ENCODE data around the gene RAB27A. TPM values are rescaled to one million over a fixed set of nuclear protein-coding genes. Genes with fewer than 3 reads are reported as not detected.
A peak's percentile ranks its signal among the peaks of the same experiment; 100 is the strongest.

The RAB27A gene
- total and polyA plus RNA-seq, 2 of the 8 experiments (the other 6 are each of a cell fraction or from before 2014, with no cell fraction given), result 2.3 to 6.5 TPM

DNA sequence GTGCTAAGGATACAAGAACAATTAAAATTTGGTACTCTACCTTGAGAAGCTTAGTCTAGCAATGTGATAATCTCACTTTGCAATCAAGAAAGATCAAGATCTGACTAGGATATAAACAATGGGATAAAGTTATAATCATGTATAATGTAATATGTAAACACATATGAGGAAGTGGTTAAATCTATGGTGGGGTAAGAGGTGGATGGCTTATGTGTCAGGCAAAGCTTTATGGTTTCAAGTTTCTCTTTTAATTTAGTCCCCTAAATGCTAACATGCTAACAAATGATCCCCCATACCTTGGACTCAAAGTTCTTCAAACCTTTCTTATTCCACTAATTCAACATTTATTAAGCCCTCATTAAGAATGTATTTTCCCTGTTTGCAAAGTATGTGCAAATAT, 95.4 kb downstream of the RAB27A start:
- Histone ChIP-seq H3K79me1 (ENCODE audit: low read depth, low read length) (no peaks in the 10 kb centered on the region), H2BK5ac (ENCODE audit: low read depth, low read length) (no peak overlapping the region), H4K20me1 (replicated peaks in 1 of 2; ENCODE audit: control insufficient read depth in 1 of 2, insufficient read depth in 2 of 2, low read length in 2 of 2) (peaks cover 4 to 8% of the 10 kb centered on the region in 2 experiments), H3K79me2 (ENCODE audit: control insufficient read depth in 1 of 2, insufficient read depth in 2 of 2, low read length in 2 of 2) (peaks cover 28 to 74% of the 10 kb centered on the region in 2 experiments), H3K4me1 (replicated peaks in 1 of 4; ENCODE audit: control insufficient read depth in 3 of 4, insufficient read depth in 4 of 4, low read length in 3 of 4) (peaks cover 0 to 4% (median 0%) of the 10 kb centered on the region in 4 experiments; a peak in 3 of 7 replicates), H2AFZ (ENCODE audit: low read length) (no peak overlapping the region), H2BK120ac (replicated peaks; ENCODE audit: low read depth, low read length) (no peak overlapping the region), H3K9ac (replicated peaks in 1 of 4; ENCODE audit: extremely low read depth in 1 of 4, low read depth in 3 of 4, low read length in 3 of 4) (no peak overlapping the region), H3K23ac (ENCODE audit: insufficient read length) (no peak overlapping the region), H2BK12ac (ENCODE audit: low read depth, low read length) (no peak overlapping the region), H2BK15ac (ENCODE audit: low read length) (no peak overlapping the region), H4K8ac (ENCODE audit: extremely low read depth, insufficient read depth, low read length) (no peak overlapping the region), H4K5ac (ENCODE audit: insufficient read length, low read depth, low read length) (no peak overlapping the region), H3K36me3 (ENCODE audit: control insufficient read depth in 2 of 4, insufficient read depth in 4 of 4, low read length in 3 of 4) (peaks cover 11 to 49% (median 18%) of the 10 kb centered on the region in 4 experiments), H3K14ac (ENCODE audit: insufficient read length) (no peak overlapping the region), H3K56ac (replicated peaks; ENCODE audit: insufficient read length, low read depth, low read length) (no peak overlapping the region), H3K4me2 (ENCODE audit: insufficient read depth in 1 of 2, low read depth in 2 of 2, low read length in 2 of 2) (peak overlapping the region; percentile 92 to 93; a peak in 3 of 4 replicates), H4K91ac (replicated peaks; ENCODE audit: insufficient read length, low read length) (no peak overlapping the region), H2BK20ac (ENCODE audit: low read length) (no peak overlapping the region), H3K4me3 (ENCODE audit: extremely low read depth in 1 of 4, insufficient read depth in 2 of 4, low read depth in 3 of 4, low read length in 4 of 4) (peak overlapping the region in 1 of 4 experiments; percentile 98; a peak in 1 of 8 replicates), H3K9me3 (ENCODE audit: insufficient read depth in 2 of 2, low read depth in 1 of 2, low read length in 1 of 2) (0 out of 4 replicates have a peak, but pooled peaks cover 0 to 2% of the 10 kb centered on the region in 2 experiments), H3K27me3 (replicated peaks in 1 of 4; ENCODE audit: control insufficient read depth in 3 of 4, extremely low read depth in 1 of 4, insufficient read depth in 3 of 4, low read length in 3 of 4) (no peaks in the 10 kb centered on the region), H3K18ac (ENCODE audit: extremely low read depth, low read length) (no peak overlapping the region), H3K4ac (replicated peaks; ENCODE audit: insufficient read length, low read depth, low read length) (no peak overlapping the region), H3K27ac (ENCODE audit: low read depth, low read length) (no peak overlapping the region), H2AK5ac (ENCODE audit: low read depth, low read length) (no peak overlapping the region), H3K23me2 (ENCODE audit: low read depth, low read length) (peaks cover 5% of the 10 kb centered on the region)
- CTCF ChIA-PET (ENCODE audit: partially characterized antibody), result interaction anchor here (1.0 kb wide), 1 partner anchor 26 kb away, joined by 3 read pairs; no protein-coding TSS in a partner anchor
- DNase-seq (ENCODE audit: low read depth in 1 of 2, low spot score in 2 of 2), result no peak
- POLR2A ChIA-PET (ENCODE audit: partially characterized antibody), result interaction anchor here (1.0 to 2.2 kb wide), 2 partner anchors 8 to 15 kb away, joined by 5 to 12 read pairs; no protein-coding TSS in a partner anchor
- no peak for TF ChIP-seq SP4 (IDR thresholded peaks at IDR 0.05; ENCODE audit: low read length)
- TF ChIP-seq ASH2L (IDR thresholded peaks at IDR 0.05; ENCODE audit: low read length), result no peak
- TF ChIP-seq, protein P1, sequence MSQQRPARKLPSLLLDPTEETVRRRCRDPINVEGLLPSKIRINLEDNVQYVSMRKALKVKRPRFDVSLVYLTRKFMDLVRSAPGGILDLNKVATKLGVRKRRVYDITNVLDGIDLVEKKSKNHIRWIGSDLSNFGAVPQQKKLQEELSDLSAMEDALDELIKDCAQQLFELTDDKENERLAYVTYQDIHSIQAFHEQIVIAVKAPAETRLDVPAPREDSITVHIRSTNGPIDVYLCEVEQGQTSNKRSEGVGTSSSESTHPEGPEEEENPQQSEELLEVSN (IDR thresholded peaks at IDR 0.05), result no peak
- no peak for TF ChIP-seq HDAC2 (IDR thresholded peaks at IDR 0.05; ENCODE audit: borderline replicate concordance in 1 of 2, low read depth in 2 of 2, low read length in 2 of 2)
- no peak for TF ChIP-seq YY1 (IDR thresholded peaks at IDR 0.05; ENCODE audit: low read depth, low read length)
- TF ChIP-seq JUND (IDR thresholded peaks at IDR 0.05; ENCODE audit: low read length), result no peak
- TF ChIP-seq POU5F1 (IDR thresholded peaks at IDR 0.05; ENCODE audit: low read depth, low read length), result no peak
- TF ChIP-seq FOSL1 (IDR thresholded peaks at IDR 0.05; ENCODE audit: insufficient read depth, low read depth, low read length), result no peak
- no peak for TF ChIP-seq SIX5 (IDR thresholded peaks at IDR 0.05; ENCODE audit: low read depth, low read length)
- no peak for TF ChIP-seq ZNF274 (IDR thresholded peaks at IDR 0.05; ENCODE audit: borderline replicate concordance, extremely low read depth, low read length)
- TF ChIP-seq BACH1 (IDR thresholded peaks at IDR 0.05; ENCODE audit: low read length), result no peak
- TF ChIP-seq, protein P2, sequence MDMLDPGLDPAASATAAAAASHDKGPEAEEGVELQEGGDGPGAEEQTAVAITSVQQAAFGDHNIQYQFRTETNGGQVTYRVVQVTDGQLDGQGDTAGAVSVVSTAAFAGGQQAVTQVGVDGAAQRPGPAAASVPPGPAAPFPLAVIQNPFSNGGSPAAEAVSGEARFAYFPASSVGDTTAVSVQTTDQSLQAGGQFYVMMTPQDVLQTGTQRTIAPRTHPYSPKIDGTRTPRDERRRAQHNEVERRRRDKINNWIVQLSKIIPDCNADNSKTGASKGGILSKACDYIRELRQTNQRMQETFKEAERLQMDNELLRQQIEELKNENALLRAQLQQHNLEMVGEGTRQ (IDR thresholded peaks at IDR 0.05; ENCODE audit: low read length), result no peak
- no peak for FAIRE-seq
